HG03196 (cell line): ENCODE results near the gene MRGPRE.

Source experiments
- ATAC-seq: cut with Tn5 transposase; IDR thresholded peaks from one replicate; pipeline ENCODE4 v1.9.1; 2021; ENCODE audit not compliant: unreplicated experiment

MRGPRE gene

DNA sequence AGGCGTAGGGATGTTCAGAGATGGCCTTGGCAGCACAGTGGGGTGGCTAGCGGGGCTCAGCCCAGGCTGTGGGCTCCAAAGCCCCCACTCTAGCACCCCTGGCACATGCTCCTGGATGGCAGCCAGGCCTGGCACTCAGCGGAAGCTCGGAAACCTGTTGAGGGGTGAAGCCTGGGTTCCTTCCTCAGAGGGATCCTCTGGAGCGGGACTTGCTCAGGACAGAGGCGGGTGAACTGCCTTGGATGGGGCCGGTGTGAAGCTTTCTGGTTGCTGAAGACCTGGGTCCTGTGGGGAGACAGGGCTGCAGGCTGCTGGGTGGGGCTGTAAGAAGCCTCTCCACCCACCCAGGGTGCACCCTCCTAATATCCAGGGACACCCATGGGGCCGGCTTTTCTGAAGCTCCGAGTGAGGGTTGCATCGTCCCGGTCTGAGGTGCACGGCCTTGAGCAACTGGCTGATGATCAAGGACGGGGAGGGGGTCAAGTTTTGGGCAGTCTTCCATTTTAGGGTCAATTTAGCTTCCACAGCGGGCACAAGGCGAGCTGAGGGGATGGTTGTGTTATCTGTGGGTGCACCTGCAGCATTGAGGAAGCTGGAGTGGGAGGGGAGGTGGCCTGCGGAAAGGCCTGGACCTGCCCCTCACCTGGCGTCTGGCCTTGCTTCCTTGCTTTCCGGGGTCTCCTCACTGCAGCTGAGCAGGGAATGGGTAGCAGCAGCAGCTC is 5.2 kb downstream of the MRGPRE start:
- ATAC-seq, result no peak

DNA sequence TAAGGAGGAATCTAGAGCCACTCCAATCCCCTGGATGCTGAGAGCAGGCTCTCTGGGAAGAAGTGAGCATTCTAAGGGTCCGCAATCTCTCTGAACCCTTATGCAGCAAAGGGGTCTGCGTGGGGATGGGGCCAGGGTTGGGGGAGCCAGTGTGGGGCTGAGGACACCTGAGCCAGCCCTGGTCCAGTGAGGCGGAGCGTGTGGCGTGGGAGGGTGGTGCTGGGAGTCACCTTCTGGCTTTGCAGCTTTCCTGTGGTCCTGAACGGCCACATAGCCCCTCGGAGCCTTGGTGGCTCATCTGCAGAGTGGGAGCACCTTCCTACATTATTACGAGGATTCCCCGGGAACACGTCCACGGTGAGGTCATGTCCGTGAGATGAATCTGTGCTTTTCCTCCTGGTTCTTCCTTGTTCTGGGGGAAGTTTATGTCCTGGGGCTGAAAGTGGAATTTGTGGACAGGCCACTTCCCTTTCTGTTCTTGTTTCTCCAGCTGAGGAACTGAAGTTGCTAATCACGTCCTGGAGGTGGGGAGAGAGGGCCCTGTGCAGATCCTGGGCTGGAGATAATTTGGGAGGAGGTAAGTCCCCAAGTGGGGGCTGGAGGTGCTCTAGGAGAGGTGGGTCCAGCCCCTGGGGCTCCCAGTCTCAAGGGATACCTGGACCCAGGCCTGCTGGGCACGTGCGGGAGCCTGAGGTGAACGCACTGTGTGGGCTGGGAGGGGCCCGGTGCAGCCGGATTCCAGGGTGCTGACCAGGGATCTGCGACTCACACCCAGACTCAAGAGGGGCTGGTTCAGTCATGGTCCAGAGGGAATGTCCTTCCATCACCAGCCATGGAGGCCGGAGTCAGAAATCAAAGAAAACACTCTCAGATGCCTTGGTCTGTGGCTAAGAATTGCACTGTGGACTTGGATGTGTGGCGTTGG is 6.1 kb downstream of the MRGPRE start:
- ATAC-seq, result no peak

DNA sequence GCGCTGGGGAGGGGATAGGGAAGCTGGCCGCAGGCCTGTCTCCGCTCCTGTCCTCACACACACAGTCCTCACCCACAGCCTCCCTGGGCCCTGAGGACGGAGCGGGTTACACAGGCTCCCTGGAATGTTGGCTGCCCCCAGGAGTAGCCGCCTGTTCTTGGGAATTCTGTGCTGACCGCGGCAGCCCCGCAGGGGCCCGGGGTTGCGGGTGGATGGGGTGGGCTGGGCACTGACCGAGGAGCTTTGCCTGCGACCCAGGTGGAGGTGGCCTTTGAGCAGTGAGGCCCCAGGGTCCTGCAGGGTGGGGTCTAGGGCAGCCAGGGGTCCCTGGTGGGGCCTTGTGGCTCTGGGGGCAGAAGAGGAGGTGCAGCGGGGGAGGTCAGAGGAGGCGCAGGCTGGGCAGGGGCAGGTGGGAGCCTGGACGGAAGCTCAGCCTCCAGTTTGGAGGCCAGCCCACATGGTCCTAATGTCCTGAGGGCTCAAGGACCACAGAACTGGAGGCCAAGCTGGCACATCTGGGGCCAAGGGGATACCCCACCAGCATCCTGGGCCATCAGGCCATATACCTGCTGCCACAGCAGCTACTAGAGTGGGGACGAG is 7.0 kb downstream of the MRGPRE start:
- no peak for ATAC-seq

DNA sequence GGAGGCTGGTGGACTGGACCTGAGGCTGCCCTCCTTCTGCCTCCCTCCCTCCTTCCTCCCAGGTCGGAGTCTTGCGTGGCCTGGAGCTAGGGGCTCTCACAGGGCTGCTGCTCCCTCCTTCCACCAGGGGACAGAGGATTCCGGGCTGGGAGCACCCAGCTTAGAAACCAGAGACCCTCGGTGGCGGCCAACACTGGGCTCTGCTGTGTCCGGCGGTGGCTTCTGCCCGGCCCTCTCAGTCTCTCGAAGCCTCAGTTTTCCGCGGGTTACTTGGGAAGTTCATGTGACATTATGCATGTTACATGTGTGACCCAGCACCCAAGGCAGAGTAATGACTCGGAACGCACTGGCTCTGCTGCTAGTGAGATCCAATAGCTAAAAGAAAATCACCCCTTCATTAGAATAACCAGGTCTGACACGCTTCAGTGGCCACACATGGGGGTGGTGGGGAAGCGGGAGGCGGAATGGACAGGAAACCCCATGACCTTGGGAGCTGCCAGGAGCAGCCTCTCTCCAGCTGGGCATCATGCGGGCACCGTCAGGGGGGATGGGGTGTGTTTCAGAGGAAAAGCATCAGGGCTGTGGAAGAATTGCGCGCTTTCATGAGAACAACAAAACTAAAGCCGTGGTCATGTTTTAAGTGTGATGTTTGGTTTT is 7.7 kb downstream of the MRGPRE start:
- ATAC-seq, result no peak

DNA sequence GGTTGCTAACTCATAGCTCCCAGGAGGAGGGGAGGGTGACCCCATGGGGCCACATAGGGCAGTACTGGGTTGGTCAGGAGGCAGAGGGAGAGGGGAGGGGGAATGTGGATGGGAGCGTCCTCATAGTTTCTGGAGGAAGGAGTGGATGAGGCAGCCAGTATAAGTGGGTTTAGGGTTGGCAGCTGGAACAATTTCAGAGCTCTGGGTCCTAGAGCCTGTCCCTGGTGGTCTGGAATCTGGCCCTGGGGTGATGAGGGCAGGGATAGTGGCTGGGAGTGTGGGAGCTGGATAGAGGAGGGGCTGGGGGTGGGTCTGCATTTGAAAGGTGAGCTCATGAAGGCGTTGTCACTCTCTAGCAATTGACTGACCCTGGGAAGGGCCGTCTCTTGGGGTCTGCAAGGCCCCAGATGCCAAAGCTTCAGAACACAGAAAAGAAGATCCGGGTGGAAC is 8.3 kb downstream of the MRGPRE start:
- ATAC-seq, result no peak

DNA sequence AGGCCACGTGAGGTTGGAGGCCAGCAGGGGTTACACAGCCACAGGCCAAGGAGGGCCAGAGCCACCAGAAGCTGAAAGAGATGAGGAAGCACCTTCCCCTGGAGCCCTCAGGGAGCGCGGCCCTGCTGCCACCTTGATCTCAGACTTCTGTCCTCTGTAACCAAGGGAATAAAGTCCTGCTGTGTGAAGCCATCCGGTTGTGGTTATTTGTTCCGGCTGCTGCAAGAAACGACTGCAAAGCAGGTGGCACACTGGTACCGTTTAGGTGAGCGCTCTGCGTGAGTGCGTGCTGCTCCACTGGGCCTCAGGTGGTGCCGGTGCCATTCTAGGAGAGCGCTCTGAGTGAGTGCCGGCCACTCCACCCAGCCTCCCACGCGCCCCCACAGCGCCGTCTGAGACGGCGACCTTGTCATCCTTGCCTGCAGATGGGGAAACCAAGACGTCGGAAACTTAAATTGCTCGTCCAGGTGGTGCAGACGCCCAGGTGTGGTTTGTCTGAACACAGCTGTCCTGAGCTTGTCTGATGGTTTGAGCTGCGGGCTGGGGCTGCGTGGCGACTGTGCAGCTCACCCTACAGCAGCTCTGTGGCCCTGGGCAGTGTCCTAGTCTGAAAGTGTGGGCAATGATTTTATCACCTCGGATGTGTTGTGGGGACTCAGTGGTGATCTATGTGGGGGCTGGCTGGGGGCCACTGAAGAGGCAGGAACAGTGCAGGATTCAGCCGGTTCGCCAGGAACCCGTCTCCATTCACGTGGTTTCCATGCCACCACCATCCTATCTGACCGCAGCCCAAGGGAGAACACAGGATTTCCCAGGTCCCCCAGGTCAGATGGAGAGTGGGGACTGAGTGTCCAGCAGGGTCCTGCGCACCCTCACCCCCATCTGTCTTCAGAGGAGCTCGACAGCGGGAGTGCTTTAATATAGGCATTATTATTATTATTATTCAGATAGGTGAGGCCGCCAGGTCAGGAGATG is 9.0 kb downstream of the MRGPRE start:
- no peak for ATAC-seq

DNA sequence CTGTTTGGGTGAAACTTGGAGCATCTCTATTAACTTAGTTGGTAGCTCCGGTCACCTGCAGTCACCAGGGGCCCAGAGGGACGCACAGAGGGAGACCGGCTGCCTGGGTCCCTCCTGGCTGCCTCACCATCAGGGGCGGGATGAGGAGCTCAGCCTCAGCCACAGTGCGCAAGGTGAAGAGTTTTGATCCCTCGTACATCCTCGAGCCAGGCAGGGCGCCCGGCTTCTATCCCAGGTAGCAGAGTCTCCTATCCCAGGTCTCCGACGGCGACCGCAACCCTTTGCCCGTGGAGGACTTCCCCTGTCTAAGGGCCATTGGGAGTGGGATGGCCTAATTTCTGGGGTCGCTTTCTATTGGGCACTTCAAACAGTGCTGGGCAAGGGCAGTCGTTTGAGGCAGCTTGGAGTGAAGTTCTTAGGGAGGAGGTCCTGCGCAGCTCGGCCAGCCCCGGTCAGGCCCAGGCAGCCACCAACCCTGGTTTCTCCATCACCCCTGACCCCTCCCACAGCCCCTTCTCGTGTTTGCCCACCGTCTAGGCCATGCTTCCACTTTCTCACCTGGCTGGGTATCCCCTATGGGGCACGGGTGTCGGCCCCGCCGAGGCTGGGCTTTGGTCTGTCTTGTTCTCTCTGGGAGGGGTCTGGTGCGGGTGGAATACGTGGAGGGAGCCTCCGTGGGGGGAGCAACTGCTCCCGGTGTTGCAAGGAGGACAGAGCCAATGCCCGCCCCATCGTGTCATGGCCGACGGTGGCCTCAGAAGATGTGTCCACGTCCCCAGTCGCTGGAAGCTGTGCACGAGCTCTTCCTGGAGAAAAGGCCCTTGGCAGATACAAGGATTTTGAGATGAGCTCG is 10.0 kb downstream of the MRGPRE start:
- no peak for ATAC-seq

DNA sequence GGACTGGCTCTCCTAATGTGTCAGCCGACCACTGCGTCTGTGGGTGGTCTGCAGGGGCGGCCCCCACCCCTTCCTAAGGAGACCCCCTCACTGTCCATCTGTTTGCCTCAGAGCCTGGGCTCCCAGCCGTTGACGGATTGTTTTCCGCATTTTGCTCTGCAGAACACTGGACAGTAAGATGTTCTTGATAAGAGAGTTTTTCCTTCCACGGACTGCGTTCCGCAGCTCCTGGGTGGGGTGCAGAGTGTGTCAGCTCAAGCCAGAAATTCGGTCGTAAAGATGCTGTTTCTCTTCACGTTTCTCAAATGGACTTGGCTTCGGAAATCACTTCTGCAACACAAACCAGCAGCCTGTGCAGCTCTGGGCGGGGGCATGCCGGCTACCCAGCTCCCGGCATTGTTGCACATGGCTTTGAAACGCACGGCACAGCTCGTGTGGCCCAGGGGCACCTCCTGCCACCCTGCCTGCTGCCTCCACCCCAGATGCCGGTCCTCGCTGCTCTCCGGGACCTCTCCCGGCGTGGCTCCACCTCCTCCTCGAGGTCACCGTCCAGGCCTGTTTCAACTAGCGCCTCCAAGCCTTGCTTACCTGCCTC is 10.7 kb downstream of the MRGPRE start:
- ATAC-seq, result no peak

DNA sequence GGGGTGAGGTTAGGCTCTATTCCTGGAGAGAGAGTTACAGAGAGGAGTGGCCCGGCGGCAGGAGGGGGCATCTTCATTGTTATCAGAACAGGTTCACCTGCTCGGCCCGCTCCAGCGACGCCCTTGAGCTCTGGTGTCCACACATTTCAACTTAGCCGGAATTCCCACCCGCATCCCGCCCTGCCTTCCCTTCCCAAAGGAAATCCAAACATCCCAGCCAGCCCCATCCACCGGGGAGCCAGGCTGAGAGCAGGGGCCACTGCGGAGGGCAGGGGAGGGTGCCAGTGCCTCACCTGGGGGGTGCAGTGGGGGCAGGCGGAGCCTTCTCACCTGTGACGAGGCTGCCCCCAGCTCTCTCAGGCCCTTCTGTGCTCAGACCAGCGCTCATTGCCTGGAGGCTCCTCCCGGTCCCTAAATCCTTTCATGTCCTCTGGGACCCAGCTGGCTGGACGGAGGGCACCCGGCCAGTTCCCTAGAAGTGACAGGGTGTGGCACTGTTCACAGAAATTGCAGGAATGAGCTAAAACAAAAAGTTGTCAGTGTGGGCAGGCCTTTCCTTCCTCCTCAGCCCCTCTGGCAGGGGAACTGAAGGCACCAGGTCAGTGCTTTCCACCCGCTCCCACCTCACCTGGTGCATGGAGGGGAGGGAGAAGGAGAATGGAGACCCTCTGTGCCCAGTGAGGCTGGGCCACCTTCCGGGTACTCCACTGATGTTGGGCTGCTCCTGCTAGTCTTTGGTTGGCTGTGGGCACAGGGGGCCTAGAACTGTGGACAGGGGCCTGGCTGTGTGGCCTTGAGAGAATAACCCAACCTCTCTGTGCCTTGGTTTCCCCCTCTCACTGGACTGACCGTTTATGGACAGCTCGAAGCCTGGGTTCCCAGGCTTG is 11.5 kb downstream of the MRGPRE start:
- no peak for ATAC-seq

DNA sequence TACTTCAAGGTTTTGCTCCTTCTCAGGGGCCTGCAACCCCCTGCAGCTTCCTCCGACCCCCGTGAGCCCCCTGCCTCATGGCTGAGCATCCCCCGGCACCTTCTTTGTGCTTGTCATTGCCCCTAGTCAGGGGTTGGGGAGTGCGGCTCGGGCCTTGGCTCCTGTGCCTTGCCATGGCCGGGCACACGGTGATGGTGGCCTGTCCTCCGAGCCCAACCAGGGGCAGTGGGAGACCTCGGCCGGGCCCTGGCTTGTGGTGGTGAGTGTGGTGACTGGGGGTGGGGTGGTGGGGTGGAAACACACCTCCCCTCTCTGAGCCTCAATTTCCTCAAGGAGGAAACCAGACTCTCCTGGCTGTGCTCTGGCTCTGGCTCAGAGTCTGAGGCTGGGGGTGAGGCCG is 12.1 kb downstream of the MRGPRE start:
- no peak for ATAC-seq

DNA sequence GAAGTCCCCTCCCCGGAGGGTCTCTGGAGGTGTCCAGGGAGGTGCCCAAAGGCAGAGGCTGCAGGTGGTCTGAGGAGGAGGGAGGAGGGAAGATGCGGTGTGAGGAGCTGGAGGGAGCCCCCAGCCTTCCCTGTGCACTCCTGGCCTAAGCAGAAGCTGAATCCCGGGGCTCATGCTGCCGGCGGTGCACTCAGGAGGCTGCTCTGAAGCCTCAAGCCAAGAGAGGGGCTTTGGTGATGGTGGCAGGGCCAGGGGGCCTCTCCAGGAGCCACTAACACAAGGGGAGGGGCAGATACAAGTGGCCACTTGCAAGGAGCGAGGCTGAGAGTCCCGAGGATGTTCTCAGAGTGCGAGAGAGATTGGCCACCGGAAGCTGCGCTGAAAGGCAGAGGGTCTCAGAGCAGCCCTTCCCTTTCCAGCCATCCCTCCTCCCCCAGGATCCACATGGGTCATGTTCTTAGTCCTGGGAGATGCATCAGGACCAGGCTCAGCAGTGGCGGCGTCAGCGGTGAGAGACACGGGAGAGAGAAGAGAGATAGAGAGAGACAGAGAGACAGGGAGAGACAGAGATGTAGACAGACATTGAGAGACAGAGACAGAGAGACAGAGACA is 12.8 kb downstream of the MRGPRE start:
- ATAC-seq, result no peak

DNA sequence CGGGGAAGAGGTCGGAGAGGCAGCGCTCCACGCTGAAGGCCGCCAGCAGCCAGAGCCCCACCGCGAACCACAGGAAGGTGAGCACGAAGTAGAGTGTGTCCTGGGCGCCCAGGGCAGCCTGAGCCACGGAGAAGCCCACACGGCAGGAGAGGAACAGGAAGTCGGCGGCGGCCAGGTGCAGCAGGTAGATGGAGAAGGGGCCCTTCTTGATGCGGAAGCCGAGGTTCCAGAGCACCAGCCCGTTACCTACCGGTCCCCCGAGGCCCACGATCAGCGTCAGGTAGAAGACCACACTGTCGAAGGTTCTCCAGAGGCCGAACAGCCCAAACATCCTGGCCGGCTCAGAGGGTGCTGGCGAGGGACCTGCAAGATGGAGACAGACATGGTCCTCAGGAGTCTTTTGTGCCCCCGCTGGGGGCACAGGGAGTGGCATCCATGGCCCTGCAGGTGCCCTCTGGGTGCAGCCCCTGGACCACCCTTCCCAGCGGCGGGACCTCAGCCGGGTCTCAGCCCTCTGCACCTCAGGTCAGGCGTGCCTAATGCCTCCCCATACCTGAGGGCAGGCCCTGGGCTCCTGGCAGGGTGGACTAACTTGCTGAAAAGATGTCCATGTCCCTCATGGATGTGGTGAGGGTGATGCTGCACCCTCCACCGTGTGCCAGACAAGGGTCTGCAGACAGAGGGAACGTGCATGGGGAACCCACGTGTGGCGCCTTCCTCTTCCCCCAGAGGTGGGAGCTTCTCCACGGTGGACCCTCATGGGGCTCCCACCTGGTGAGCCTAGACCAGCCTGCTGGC is 13.5 kb downstream of the MRGPRE start, which contains the start of gene MRGPRG:
Gene MRGPRG (minus strand): TSS at position 331 of the 798 bp plus-strand sequence. CDS start 0 bp downstream, at position 331.
- ATAC-seq, result no peak

DNA sequence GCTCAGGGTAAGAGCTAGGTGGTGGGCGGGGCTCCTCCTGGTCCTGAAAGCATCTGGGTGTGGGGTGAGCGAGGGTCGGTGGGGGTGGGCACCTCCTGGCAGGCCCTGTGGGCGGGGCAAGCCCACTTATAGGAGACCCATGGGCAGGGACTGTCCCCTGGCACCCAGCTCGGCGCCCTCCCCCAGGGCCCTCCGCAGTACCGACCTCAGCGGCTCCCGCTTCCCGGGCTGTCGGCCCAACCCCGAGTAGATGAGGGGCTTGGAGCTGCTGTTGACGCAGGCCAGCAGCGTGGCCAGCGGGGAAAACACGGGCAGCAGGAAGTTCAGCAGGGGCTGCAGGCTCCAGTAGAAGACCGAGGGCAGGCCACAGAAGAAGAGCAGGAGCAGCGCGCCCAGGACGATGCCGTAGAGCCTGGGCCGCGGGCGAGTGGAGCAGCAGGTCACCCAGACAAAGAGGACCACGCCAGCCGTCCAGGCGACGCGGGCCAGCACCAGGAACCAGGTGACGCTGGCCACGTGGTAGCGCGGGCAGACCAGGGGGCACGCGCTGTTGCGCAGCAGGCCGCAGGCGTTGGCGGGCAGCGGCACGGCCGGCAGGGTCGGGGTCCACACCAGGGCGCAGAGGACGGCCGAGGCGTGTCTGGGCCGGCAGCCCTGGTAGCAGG is 14.3 kb downstream of the MRGPRE start:
- no peak for ATAC-seq

DNA sequence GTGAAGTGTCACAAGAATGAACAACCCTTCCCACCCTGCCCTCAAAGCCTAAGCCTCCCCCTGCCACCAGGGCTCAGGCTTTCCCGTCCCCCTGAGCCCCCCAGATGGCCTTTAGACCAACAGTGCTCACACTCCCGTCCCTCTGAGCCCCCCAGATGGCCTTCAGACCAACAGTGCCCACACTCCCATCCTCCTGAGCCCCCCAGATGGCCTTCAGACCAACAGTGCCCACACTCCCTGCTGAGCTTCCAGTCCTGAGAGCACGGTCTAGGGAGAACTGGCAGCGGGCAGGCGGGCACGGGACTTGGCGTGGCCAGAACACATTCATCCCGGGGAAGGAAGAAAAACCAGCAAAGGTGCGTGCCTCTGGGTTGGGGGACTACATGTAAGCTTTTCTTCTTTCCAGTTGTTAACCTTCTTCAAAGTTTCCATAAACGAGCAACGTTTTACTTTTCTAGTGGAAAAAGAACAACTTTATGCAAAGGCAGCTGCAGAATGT is 16.1 kb downstream of the MRGPRE start:
- no peak for ATAC-seq

DNA sequence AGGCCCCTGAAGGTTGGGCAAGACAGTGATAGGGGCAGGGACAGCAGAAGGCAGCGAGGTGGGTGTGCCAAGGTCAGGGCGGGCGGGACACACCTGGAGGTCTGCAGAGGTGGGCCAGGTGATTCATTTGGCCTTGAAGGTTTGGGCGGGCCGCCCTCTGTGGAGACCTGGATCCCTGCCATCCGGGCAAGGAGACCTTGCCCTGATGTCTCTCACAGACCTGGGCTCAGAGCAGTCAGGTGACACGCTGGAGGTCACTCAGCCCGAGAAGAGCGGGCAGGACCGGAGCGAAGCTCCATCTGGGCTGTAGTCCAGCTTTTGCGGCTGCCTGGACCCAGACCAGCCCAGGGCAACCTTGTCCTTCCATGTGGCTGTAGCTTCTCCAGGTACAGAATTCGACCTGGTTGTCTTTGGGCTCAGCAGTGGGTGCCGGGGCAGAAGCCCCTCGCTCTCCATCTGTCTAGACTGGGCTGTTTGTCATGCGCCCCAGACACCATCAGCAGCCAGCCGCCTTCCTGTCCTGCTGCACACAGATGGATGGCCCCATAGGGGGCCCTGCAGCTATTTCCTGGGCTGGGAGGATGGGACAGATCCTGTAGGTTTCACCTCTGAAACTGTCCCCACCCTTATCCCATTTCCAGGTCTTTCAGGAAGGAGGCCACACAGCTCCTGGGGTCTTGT is 16.7 kb downstream of the MRGPRE start:
- no peak for ATAC-seq
